ENCODE measurements around the gene TEAD1.

GRCh38 chr11:12944889-12945288 is 270.7 kb downstream of the TEAD1 start:
- TF ChIP-seq EZH2phosphoT487 (IDR thresholded peaks at IDR 0.05; ENCODE audit: borderline replicate concordance, low read length) = no peak
- TF ChIP-seq, protein P1, sequence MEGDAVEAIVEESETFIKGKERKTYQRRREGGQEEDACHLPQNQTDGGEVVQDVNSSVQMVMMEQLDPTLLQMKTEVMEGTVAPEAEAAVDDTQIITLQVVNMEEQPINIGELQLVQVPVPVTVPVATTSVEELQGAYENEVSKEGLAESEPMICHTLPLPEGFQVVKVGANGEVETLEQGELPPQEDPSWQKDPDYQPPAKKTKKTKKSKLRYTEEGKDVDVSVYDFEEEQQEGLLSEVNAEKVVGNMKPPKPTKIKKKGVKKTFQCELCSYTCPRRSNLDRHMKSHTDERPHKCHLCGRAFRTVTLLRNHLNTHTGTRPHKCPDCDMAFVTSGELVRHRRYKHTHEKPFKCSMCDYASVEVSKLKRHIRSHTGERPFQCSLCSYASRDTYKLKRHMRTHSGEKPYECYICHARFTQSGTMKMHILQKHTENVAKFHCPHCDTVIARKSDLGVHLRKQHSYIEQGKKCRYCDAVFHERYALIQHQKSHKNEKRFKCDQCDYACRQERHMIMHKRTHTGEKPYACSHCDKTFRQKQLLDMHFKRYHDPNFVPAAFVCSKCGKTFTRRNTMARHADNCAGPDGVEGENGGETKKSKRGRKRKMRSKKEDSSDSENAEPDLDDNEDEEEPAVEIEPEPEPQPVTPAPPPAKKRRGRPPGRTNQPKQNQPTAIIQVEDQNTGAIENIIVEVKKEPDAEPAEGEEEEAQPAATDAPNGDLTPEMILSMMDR (IDR thresholded peaks at IDR 0.05; ENCODE audit: low read depth, low read length, poor library complexity, severe bottlenecking) = no peak
